ENCODE data around the gene FUS.

The FUS gene

GRCh38 chr16:31200821-31201568, 21.1 kb downstream of the FUS start:
- DNase-seq (ENCODE audit: insufficient read length, low spot score) (no peak), FAIRE-seq (no peak)
- no peak for TF ChIP-seq CTCF (IDR thresholded peaks at IDR 0.05; ENCODE audit: insufficient read depth, missing control alignments)

- DNase-seq (ENCODE audit: insufficient read length, low spot score), result no peak
- FAIRE-seq, result no peak
- no peak for TF ChIP-seq CTCF (IDR thresholded peaks at IDR 0.05; ENCODE audit: insufficient read depth, missing control alignments)
Measured at GRCh38 chr16:31201582-31202413, 21.9 kb downstream of the FUS start.

GRCh38 chr16:31202414-31203375, 22.8 kb downstream of the FUS start, which contains the start of gene PYCARD:
Gene PYCARD (minus strand): TSS chr16:31202760. CDS start chr16:31202690, 70 bp downstream.
- DNase-seq (ENCODE audit: insufficient read length, low spot score) (no peak), FAIRE-seq (no peak)
- TF ChIP-seq CTCF (IDR thresholded peaks at IDR 0.05; ENCODE audit: insufficient read depth, missing control alignments), result no peak

- TF ChIP-seq CTCF (IDR thresholded peaks at IDR 0.05; ENCODE audit: insufficient read depth, missing control alignments), result no peak
- DNase-seq (ENCODE audit: insufficient read length, low spot score), result no peak
- FAIRE-seq, result no peak
Measured at GRCh38 chr16:31204871-31205666, 25.1 kb downstream of the FUS start.

GRCh38 chr16:31206776-31207175, 26.8 kb downstream of the FUS start:
- no peak for FAIRE-seq
- TF ChIP-seq CTCF (IDR thresholded peaks at IDR 0.05; ENCODE audit: insufficient read depth, missing control alignments), result no peak

GRCh38 chr16:31213342-31213741, 33.4 kb downstream of the FUS start:
- FAIRE-seq, result no peak
- TF ChIP-seq CTCF (IDR thresholded peaks at IDR 0.05; ENCODE audit: insufficient read depth, missing control alignments), result no peak
- DNase-seq (ENCODE audit: insufficient read length, low spot score), result no peak

More at GRCh38 chr16:31206776-31207175, 26.8 kb downstream of the FUS start:
- no peak for DNase-seq (ENCODE audit: insufficient read length, low spot score)

Data from D721Med (cell line).